ENCODE results near the gene MS4A14. TPM values are rescaled to one million over a fixed set of nuclear protein-coding genes. Genes with fewer than 3 reads are reported as not detected.
A peak's percentile ranks its signal among the peaks of the same experiment; 100 is the strongest.

The MS4A14 gene
- total and polyA plus RNA-seq, 2 donors (not counting 1 experiment from before 2014, with no cell fraction given) = 3.4 to 5.4 TPM

DNA sequence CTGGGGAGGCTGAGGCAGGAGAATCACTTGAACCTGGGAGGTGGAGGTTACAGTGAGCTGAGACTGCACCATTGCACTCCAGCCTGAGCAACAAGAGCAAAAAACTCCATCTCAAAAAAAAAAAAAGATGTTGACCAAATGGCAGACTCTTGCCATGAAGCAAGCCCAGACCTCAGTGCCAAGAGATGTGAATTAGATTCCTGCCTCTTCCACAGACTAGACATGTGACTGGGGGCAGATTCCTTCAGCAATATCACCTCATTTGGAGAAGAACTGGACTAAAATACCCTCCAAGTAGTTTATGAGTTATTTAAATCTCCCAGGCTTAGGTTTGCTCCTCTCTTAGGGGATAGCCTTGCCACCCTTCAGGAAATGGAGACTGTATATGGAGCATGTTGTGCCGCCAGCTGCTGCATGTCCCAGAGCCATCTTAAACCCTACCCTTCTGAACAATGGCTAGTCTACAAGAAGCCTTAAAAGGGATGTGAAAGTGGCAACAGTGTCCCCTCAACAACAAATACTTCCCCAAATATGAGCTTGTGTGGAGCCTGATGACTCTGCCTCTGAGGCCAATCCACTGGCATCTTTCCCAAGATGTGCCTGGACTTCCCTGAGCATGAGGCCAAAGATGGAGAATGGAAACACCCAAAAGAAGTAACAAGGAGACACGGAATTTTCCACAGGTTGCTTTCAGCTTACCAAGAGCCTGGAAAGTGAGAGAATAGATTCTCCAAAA, 18.7 kb upstream of the MS4A14 start:
- H3K27me3 ChIP-seq (replicated peaks in 1 of 4; ENCODE audit: control extremely low read depth in 1 of 4, control insufficient read depth in 3 of 4, insufficient read depth in 4 of 4, low read length in 3 of 4) = no peaks in the 10 kb centered on the region
- H3K4me3 ChIP-seq (ENCODE audit: control extremely low read depth in 1 of 5, extremely low read depth in 1 of 5, insufficient read depth in 1 of 5, low read depth in 2 of 5, low read length in 4 of 5) = peak overlapping the region in 4 of 5 experiments; percentile 12 to 58 (median 44)
- H3K27ac Mint-ChIP-seq = peak overlapping the region; percentile 95
- peak overlapping the region; percentile 85 for H3K4me3 Mint-ChIP-seq
- ATAC-seq (ENCODE audit: low read depth) (peak; percentile 64), DNase-seq (peak; percentile 90)
- no peaks in the 10 kb centered on the region for H3K9me3 Mint-ChIP-seq (ENCODE audit: insufficient read depth)
- POLR2A ChIA-PET = interaction anchor here (0.7 to 1.7 kb wide), 5 partner anchors 10 to 80 kb away, joined by 3 to 12 read pairs (median 5); partner anchors contain the start of gene MS4A1
- H3K4me1 Mint-ChIP-seq = peaks cover 80% of the 10 kb centered on the region
- H2AFZ ChIP-seq (ENCODE audit: insufficient read depth, low read depth, low read length, poor library complexity, severe bottlenecking) = peak overlapping the region; percentile 24
- CTCF ChIA-PET = interaction anchor here (0.7 to 2.9 kb wide), 10 partner anchors 8 to 99 kb away, joined by 3 to 23 read pairs (median 4); no protein-coding TSS in a partner anchor
- peaks cover 69% of the 10 kb centered on the region for H3K79me2 ChIP-seq (ENCODE audit: control insufficient read depth, insufficient read depth, low read length)
- no CpG with 5 or more reads among the region's 2 CpGs for WGBS (ENCODE audit: insufficient coverage)
- peak overlapping the region; percentile 93 to 99 for H3K27ac ChIP-seq (ENCODE audit: low read length in 2 of 2)
- no peaks in the 10 kb centered on the region for H4K20me1 ChIP-seq (ENCODE audit: control insufficient read depth, insufficient read depth, low read length, poor library complexity, severe bottlenecking)
- intact Hi-C loops (cut with micrococcal nuclease) = loop anchor here (1.0 to 2.0 kb wide), 6 partner anchors 10 to 78 kb away; partner anchors contain the start of genes MS4A1 and MS4A14
- H3K4me1 ChIP-seq (ENCODE audit: control insufficient read depth in 2 of 2, insufficient read depth in 2 of 2, low read length in 2 of 2) = peaks cover 67 to 78% of the 10 kb centered on the region in 2 donors
- H3K9ac ChIP-seq (ENCODE audit: low read length) = peak overlapping the region; percentile 59
- peaks cover 0 to 3% (median 0%) of the 10 kb centered on the region in 3 donors for H3K9me3 ChIP-seq (ENCODE audit: control extremely low read depth in 1 of 3, control insufficient read depth in 2 of 3, insufficient read depth in 1 of 3, low read length in 2 of 3)
- no peaks in the 10 kb centered on the region for H3K27me3 Mint-ChIP-seq
- TF ChIP-seq EZH2 (IDR thresholded peaks at IDR 0.05; ENCODE audit: borderline replicate concordance, insufficient read depth, low read depth, low read length, poor library complexity, severe bottlenecking) = no peak
- TF ChIP-seq, protein P1, sequence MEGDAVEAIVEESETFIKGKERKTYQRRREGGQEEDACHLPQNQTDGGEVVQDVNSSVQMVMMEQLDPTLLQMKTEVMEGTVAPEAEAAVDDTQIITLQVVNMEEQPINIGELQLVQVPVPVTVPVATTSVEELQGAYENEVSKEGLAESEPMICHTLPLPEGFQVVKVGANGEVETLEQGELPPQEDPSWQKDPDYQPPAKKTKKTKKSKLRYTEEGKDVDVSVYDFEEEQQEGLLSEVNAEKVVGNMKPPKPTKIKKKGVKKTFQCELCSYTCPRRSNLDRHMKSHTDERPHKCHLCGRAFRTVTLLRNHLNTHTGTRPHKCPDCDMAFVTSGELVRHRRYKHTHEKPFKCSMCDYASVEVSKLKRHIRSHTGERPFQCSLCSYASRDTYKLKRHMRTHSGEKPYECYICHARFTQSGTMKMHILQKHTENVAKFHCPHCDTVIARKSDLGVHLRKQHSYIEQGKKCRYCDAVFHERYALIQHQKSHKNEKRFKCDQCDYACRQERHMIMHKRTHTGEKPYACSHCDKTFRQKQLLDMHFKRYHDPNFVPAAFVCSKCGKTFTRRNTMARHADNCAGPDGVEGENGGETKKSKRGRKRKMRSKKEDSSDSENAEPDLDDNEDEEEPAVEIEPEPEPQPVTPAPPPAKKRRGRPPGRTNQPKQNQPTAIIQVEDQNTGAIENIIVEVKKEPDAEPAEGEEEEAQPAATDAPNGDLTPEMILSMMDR (IDR thresholded peaks at IDR 0.05) = no peak
- H3K36me3 ChIP-seq (replicated peaks in 1 of 2; ENCODE audit: control extremely low read depth in 1 of 2, control insufficient read depth in 1 of 2, extremely low read depth in 1 of 2, insufficient read depth in 2 of 2, low read length in 1 of 2) = peaks cover 0 to 5% of the 10 kb centered on the region in 2 experiments
- peak overlapping the region; percentile 78 for H3K4me2 ChIP-seq (replicated peaks; ENCODE audit: low read depth, low read length, poor library complexity, severe bottlenecking)
